ENCODE measurements around the gene ACOD1.

ACOD1 gene

GRCh38 chr13:76954538-76954937 is 6.2 kb downstream of the ACOD1 start:
- DNase-seq, result peak in 1 of 3 donors; percentile 55

- peak; percentile 52 to 66 (median 62) for DNase-seq
Observed at GRCh38 chr13:76955193-76955592, 6.9 kb downstream of the ACOD1 start.

GRCh38 chr13:76955661-76956060 is 7.3 kb downstream of the ACOD1 start:
- peak in 1 of 3 donors; percentile 56 for DNase-seq

GRCh38 chr13:76958841-76959432 is 10.6 kb downstream of the ACOD1 start:
- peak; percentile 52 to 78 (median 77) for DNase-seq

- peak in 1 of 3 donors; percentile 51 for DNase-seq
Observed at GRCh38 chr13:76959734-76960133, 11.4 kb downstream of the ACOD1 start.

GRCh38 chr13:76965759-76966421 is 17.6 kb downstream of the ACOD1 start:
- DNase-seq, result peak in 1 of 3 donors; percentile 27

- no peak for DNase-seq
Observed at GRCh38 chr13:76967031-76967430, 18.7 kb downstream of the ACOD1 start.

GRCh38 chr13:76968041-76968440 is 19.7 kb downstream of the ACOD1 start:
- no peak for DNase-seq

GRCh38 chr13:76969488-76970365 is 21.4 kb downstream of the ACOD1 start:
- DNase-seq, result no peak

GRCh38 chr13:76971215-76971614 is 22.9 kb downstream of the ACOD1 start:
- no peak for DNase-seq

- peak; percentile 37 to 56 (median 43) for DNase-seq
Observed at GRCh38 chr13:76971851-76972829, 23.8 kb downstream of the ACOD1 start.

- no peak for DNase-seq
Observed at GRCh38 chr13:76973920-76974617, 25.8 kb downstream of the ACOD1 start.

GRCh38 chr13:76974618-76974975 is 26.3 kb downstream of the ACOD1 start:
- DNase-seq, result no peak

GRCh38 chr13:76975863-76976262 is 27.6 kb downstream of the ACOD1 start:
- no peak for DNase-seq

- no peak for DNase-seq
Observed at GRCh38 chr13:76976490-76976889, 28.2 kb downstream of the ACOD1 start.

GRCh38 chr13:76976929-76977328 is 28.6 kb downstream of the ACOD1 start:
- no peak for DNase-seq

GRCh38 chr13:76980075-76980718 is 31.9 kb downstream of the ACOD1 start:
- DNase-seq, result peak; percentile 79 to 92 (median 83)

GRCh38 chr13:76982061-76982460 is 33.8 kb downstream of the ACOD1 start:
- DNase-seq, result peak; percentile 28 to 50 (median 47)

GRCh38 chr13:76983676-76984075 is 35.4 kb downstream of the ACOD1 start:
- DNase-seq, result no peak

GRCh38 chr13:76991432-76991795 is 43.1 kb downstream of the ACOD1 start:
- DNase-seq, result peak in 1 of 3 donors; percentile 20

Data from suppressor macrophage treated with lipopolysaccharide for 1 hour (primary cell).